ENCODE data around the gene STPG1.

STPG1 gene

DNA sequence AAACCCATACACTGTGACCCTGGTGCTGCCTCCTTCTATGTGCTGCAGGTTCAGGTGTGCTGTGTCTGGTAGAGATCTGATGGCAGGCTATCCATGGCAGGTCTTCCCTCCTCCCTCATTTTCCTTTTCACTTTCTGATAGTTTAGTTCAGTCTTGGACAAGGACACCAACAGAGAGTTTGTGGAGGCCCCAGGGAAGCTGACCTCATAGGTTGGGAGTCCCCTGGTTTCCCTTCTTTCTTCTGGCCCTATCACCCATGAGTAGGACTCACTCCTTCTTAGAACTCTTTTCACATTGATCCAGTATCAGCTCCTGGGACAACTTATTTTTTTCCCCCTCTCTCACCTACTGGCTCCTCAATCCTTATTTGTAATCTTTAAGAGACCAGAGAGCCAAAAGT is 86.1 kb downstream of the STPG1 start:
- in situ Hi-C loops (cut with HindIII; ENCODE audit: low sequenced_read_pairs), result no loop called here
- TF ChIP-seq, protein P1, sequence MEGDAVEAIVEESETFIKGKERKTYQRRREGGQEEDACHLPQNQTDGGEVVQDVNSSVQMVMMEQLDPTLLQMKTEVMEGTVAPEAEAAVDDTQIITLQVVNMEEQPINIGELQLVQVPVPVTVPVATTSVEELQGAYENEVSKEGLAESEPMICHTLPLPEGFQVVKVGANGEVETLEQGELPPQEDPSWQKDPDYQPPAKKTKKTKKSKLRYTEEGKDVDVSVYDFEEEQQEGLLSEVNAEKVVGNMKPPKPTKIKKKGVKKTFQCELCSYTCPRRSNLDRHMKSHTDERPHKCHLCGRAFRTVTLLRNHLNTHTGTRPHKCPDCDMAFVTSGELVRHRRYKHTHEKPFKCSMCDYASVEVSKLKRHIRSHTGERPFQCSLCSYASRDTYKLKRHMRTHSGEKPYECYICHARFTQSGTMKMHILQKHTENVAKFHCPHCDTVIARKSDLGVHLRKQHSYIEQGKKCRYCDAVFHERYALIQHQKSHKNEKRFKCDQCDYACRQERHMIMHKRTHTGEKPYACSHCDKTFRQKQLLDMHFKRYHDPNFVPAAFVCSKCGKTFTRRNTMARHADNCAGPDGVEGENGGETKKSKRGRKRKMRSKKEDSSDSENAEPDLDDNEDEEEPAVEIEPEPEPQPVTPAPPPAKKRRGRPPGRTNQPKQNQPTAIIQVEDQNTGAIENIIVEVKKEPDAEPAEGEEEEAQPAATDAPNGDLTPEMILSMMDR (IDR thresholded peaks at IDR 0.05; ENCODE audit: low read depth, low read length, missing control alignments), result no peak
- H3K4me3 ChIP-seq (ENCODE audit: low read depth, low read length), result no peak overlapping the region
- no peak for DNase-seq (ENCODE audit: low read depth)

DNA sequence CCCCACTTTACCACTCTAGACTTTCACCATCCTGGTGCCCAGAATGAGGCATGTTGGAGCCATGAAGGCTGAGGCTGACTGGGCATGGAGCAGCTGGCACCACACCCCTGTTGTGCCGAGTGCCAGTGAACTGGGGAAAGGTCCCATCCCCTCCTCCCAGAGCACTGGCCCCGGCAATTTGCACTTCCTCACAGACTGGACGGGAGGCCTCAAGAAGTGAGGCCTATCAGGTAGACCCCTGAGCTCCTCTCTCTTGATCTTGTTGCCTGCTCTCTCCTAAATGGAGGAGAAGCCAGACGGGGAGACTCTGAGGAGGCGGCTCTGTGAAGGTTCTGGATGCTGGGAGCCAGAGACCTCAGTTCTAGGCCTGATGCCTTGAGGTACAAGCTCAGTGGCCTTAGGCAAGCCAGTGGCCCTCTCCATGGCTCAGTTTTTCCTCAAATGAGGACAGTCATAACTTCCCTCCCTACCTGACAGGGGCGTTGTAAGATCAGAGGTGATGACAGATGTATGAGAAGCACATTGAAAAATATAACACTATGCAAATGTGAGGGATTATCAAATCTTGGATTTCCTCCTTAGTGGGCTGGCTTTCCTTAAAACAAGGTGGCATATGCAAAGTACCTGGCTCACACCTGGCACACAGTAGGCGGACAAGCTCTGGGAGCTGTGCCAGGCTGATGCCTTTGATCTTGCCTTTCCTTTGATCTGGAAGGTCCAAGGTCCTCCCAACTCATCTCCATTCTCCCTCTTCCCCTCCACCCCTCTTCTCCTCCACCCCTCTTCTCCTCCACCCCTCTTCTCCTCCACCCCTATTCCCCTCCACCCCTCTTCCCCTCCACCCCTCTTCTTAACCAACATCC is 87.8 kb downstream of the STPG1 start:
- in situ Hi-C loops (cut with HindIII; ENCODE audit: low sequenced_read_pairs), result no loop called here
- no peak for DNase-seq (ENCODE audit: low read depth)
- H3K4me3 ChIP-seq (ENCODE audit: low read depth, low read length), result no peak overlapping the region
- TF ChIP-seq, protein P1 (IDR thresholded peaks at IDR 0.05; ENCODE audit: low read depth, low read length, missing control alignments), result no peak

DNA sequence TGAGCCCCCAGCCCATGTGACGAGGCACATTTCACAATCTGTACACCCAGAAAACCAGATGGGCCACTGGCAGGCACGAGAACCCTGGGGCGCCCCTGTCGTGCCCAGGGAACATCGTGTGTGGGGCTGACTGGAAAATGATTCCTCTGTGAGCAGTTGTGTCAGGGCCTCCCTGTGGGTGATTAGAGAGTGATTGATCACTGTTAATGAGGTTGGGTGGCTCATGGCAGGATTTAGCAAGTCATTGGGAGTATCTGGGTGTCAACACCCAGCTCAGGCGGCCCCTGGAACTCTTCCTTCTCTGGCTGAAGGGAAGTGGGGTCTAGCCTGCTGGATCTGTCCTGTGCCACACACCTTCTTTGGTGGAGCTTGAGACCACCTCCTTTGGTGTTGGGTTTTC is 88.7 kb downstream of the STPG1 start:
- no peak overlapping the region for H3K4me3 ChIP-seq (ENCODE audit: low read depth, low read length)
- in situ Hi-C loops (cut with HindIII; ENCODE audit: low sequenced_read_pairs), result no loop called here
- TF ChIP-seq, protein P1 (IDR thresholded peaks at IDR 0.05; ENCODE audit: low read depth, low read length, missing control alignments), result no peak
- DNase-seq (ENCODE audit: low read depth), result no peak

DNA sequence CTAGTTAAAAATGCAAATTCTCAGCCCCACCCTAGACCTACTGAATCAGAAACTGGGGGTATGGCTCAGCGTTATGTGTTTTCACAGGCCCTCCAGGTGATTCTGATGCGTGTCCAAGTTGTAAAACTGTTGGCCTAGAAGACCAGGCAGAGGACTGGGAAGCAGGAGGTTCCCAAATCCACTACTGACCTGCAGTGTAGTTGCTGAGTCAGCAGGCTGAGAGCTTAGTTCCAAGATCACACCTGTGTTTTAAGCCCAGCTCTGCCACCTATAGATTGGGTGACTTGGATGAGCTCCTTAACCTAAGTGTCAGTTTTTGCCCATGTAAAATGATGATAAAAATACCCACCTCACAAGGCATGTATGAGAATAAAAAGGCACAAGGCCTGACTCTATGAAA is 90.3 kb downstream of the STPG1 start:
- TF ChIP-seq, protein P1 (IDR thresholded peaks at IDR 0.05; ENCODE audit: low read depth, low read length, missing control alignments), result no peak
- in situ Hi-C loops (cut with HindIII; ENCODE audit: low sequenced_read_pairs), result no loop called here
- no peak overlapping the region for H3K4me3 ChIP-seq (ENCODE audit: low read depth, low read length)
- DNase-seq (ENCODE audit: low read depth), result no peak

DNA sequence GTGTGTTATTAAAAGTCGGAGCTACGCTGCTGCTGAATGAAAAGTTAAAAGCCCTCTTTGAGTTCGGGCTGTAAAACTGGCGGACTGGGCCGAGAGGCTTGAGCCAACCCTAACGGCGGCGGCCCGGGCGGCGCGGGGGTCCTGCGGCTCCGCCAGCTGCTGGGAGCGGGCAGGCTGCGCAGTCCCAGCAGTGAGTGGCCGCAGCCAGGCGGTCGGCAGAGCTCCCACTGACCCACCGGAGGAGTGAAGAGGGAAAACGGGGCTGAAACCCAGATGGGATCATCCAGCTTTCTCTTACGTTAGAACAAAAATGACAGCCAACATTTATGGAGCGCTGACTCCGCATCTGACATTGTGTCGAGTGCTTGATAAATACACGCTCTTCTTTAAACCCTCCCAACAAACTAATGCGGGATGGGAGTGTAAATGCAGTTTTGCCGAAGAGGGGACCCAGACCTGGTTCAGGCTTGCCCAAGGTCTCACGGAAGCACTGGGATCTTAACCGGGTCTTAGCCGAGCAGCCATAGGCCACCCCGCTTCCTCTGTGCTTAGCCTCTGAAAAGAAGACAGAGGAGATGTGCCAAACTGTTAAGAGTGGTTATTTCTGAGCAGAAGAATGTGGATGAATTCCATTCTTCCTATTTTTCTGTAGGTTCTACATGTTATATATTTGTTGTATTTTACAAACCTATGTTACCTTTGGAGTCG is 91.0 kb downstream of the STPG1 start:
- TF ChIP-seq, protein P1 (IDR thresholded peaks at IDR 0.05; ENCODE audit: low read depth, low read length, missing control alignments), result no peak
- peak overlapping the region; percentile 14 for H3K4me3 ChIP-seq (ENCODE audit: low read depth, low read length)
- no peak for DNase-seq (ENCODE audit: low read depth)
- in situ Hi-C loops (cut with HindIII; ENCODE audit: low sequenced_read_pairs), result no loop called here

DNA sequence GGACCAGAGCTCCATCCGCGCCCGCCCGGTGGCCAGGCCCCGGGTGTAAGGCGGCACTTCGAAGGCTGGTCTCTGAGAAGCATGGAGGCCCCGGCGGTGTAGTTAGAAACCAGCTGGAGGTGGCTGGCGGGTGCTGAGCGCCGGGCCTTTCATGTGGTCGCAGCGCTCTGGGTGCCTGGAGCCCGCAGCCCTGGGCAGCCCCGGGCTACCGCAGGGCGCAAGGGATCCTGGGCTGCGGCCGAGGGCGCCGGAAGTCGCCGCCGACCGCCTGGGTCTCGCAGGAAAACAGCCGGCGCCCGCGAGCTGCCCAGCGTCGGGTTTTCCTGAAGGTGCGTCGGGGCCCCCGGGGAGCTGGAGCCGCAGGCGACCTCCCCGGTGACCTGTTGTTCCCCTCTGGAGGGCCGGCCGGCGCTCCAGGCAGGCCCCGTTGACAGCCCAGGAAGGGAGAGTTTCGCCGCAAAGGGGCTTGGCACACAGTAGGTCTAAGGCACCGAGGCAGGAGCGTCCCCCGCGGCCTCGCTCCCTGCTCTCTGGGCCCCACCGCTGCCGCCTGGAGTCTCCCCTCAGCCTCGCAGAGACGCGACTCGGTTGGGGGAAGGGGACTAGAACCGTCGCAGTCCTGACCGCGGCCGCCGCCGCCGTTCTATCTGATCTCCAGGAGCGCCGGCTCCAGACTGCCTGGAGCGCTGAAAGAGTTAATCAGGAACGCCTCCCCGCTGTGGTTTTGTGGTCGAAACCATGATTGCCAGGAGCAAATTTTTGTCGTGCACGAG is 91.7 kb downstream of the STPG1 start:
- in situ Hi-C loops (cut with HindIII; ENCODE audit: low sequenced_read_pairs), result no loop called here
- TF ChIP-seq, protein P1 (IDR thresholded peaks at IDR 0.05; ENCODE audit: low read depth, low read length, missing control alignments), result peak; percentile 3
- DNase-seq (ENCODE audit: low read depth), result peak; percentile 92

More for the DNA sequence above, 91.7 kb downstream of the STPG1 start:
- peak overlapping the region; percentile 14 for H3K4me3 ChIP-seq (ENCODE audit: low read depth, low read length)
